Neural crest cell (in vitro differentiated cells): ENCODE results near the gene ING5. TPM values are rescaled to one million over a fixed set of nuclear protein-coding genes. Genes with fewer than 3 reads are reported as not detected.

Experiments used
- DNase-seq: peaks from one replicate; pipeline ENCODE4 v3.0.0; 2021; ENCODE audit warnings: low read depth, mixed read lengths, low spot score
- H3K27ac Mint-ChIP-seq: one replicate; pipeline ENCODE4 v1.8.0; 2021; ENCODE audit warnings: mild to moderate bottlenecking, mixed read lengths; ENCODE audit not compliant: unreplicated experiment
- H3K27me3 Mint-ChIP-seq: 2 replicates; pipeline ENCODE4 v1.8.0; 2021; ENCODE audit warnings: low read depth, mild to moderate bottlenecking, mixed read lengths
- H3K36me3 Mint-ChIP-seq: 2 replicates; pipeline ENCODE4 v1.8.0; 2021; ENCODE audit warnings: low read depth, mild to moderate bottlenecking, mixed read lengths
- H3K4me1 Mint-ChIP-seq: 2 replicates; pipeline ENCODE4 v1.8.0; 2021; ENCODE audit warnings: mixed read lengths
- H3K4me3 Mint-ChIP-seq: one replicate; pipeline ENCODE4 v1.8.0; 2021; ENCODE audit warnings: mild to moderate bottlenecking, mixed read lengths
- H3K9me3 Mint-ChIP-seq: 2 replicates; pipeline ENCODE4 v1.8.0; 2021; ENCODE audit warnings: mixed read lengths
- CTCF ChIP-seq: fragments of 200-600 bp; sonication (generic); conservative IDR thresholded peaks from 2 replicates; pipeline ENCODE4 v1.5.0; 2021; ENCODE audit warnings: antibody characterized with exemption, mild to moderate bottlenecking
- total RNA-seq: library from RNA; stranded (reverse); gene quantifications from 2 replicates; pipeline ENCODE4 v1.2.1, GENCODE V29; 2021

Gene ING5
- total RNA-seq, 1 donor from 2014 or later = 61.9 TPM

- no peak for DNase-seq
These were observed 61.9 kb downstream of the ING5 start for GRCh38 chr2:241763551-241764274.

GRCh38 chr2:241764275-241765241 is 62.7 kb downstream of the ING5 start:
- peaks cover 15% of the 10 kb centered on the region for H3K4me1 Mint-ChIP-seq
- peak overlapping the region; percentile 57 for H3K27ac Mint-ChIP-seq
- no peak for DNase-seq
- peaks cover 3% of the 10 kb centered on the region for H3K9me3 Mint-ChIP-seq
- peaks cover 8% of the 10 kb centered on the region for H3K36me3 Mint-ChIP-seq
- no peaks in the 10 kb centered on the region for H3K27me3 Mint-ChIP-seq
- H3K4me3 Mint-ChIP-seq = peak overlapping the region; percentile 54
- no peak for TF ChIP-seq CTCF

More at GRCh38 chr2:241763551-241764274, 61.9 kb downstream of the ING5 start:
- Mint-ChIP-seq H3K4me3 (no peak overlapping the region), H3K4me1 (peaks cover 15% of the 10 kb centered on the region), H3K36me3 (peaks cover 11% of the 10 kb centered on the region), H3K9me3 (peaks cover 3% of the 10 kb centered on the region), H3K27me3 (no peaks in the 10 kb centered on the region), H3K27ac (no peak overlapping the region)
- TF ChIP-seq CTCF = no peak

GRCh38 chr2:241767464-241768250 is 65.8 kb downstream of the ING5 start:
- Mint-ChIP-seq H3K27ac (no peak overlapping the region), H3K36me3 (no peaks in the 10 kb centered on the region), H3K9me3 (no peaks in the 10 kb centered on the region), H3K27me3 (no peaks in the 10 kb centered on the region), H3K4me1 (peaks cover 21% of the 10 kb centered on the region), H3K4me3 (no peak overlapping the region)
- no peak for DNase-seq
- no peak for TF ChIP-seq CTCF

GRCh38 chr2:241768251-241768711 is 66.4 kb downstream of the ING5 start:
- H3K4me1 Mint-ChIP-seq = peaks cover 19% of the 10 kb centered on the region
- no peaks in the 10 kb centered on the region for H3K27me3 Mint-ChIP-seq
- no peak overlapping the region for H3K4me3 Mint-ChIP-seq
- no peak for DNase-seq
- no peaks in the 10 kb centered on the region for H3K9me3 Mint-ChIP-seq
- no peak for TF ChIP-seq CTCF
- H3K27ac Mint-ChIP-seq = no peak overlapping the region
- H3K36me3 Mint-ChIP-seq = no peaks in the 10 kb centered on the region

GRCh38 chr2:241768850-241769249 is 67.0 kb downstream of the ING5 start:
- H3K27me3 Mint-ChIP-seq = no peaks in the 10 kb centered on the region
- DNase-seq = no peak

More at GRCh38 chr2:241768850-241769249, 67.0 kb downstream of the ING5 start:
- Mint-ChIP-seq H3K4me1 (peaks cover 19% of the 10 kb centered on the region), H3K36me3 (no peaks in the 10 kb centered on the region), H3K27ac (no peak overlapping the region), H3K9me3 (no peaks in the 10 kb centered on the region), H3K4me3 (no peak overlapping the region)
- no peak for TF ChIP-seq CTCF
